ENCODE results near the gene HAVCR2. TPM values are rescaled to one million over a fixed set of nuclear protein-coding genes. Genes with fewer than 3 reads are reported as not detected.

Gene HAVCR2
- total and polyA plus RNA-seq, 10 of the 15 experiments (the other 5 are each of a cell fraction or from before 2014, with no cell fraction given) = 5.2 to 7.5 (median 6.9) TPM

DNA sequence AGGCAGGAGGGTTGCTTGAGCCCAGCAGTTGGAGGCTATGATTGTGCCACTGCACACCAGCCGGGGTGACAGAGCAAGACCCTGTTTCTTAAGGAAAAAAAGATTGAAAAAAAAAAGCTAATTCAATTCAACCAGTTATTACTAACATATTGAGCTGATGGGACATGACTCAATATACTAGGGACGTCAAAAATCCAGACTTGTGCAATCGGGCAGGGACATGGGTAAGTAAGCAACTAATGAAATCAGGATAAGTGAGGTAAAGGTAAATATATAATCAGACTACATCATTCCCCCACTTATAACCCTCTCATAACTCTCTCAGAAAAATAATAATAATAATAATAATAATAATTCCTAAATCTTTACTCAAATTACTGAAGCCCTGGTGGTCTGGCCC, 49.0 kb downstream of the HAVCR2 start:
- no peak for ATAC-seq
- H3K36me3 ChIP-seq (ENCODE audit: control insufficient read depth in 2 of 2, insufficient read depth in 2 of 2, low read length in 1 of 2) = no peaks in the 10 kb centered on the region
- no peak overlapping the region for H3K4me2 ChIP-seq (ENCODE audit: control insufficient read depth, insufficient read depth)
- no TSS peak for BruUV-seq (replicated peaks)
- no peaks in the 10 kb centered on the region for H3K79me2 ChIP-seq (ENCODE audit: control insufficient read depth, insufficient read depth, low read length)
- no peak for FAIRE-seq
- no peak for TF ChIP-seq HDAC6 (IDR thresholded peaks at IDR 0.05; ENCODE audit: unreplicated experiment)
- no peak for TF ChIP-seq JUNB (IDR thresholded peaks at IDR 0.05)
- TF ChIP-seq YY1 (IDR thresholded peaks at IDR 0.05; ENCODE audit: low read depth, low read length) = no peak
- no peak for TF ChIP-seq CHD1 (IDR thresholded peaks at IDR 0.05; ENCODE audit: low read depth, low read length)
- TF ChIP-seq, protein P1, sequence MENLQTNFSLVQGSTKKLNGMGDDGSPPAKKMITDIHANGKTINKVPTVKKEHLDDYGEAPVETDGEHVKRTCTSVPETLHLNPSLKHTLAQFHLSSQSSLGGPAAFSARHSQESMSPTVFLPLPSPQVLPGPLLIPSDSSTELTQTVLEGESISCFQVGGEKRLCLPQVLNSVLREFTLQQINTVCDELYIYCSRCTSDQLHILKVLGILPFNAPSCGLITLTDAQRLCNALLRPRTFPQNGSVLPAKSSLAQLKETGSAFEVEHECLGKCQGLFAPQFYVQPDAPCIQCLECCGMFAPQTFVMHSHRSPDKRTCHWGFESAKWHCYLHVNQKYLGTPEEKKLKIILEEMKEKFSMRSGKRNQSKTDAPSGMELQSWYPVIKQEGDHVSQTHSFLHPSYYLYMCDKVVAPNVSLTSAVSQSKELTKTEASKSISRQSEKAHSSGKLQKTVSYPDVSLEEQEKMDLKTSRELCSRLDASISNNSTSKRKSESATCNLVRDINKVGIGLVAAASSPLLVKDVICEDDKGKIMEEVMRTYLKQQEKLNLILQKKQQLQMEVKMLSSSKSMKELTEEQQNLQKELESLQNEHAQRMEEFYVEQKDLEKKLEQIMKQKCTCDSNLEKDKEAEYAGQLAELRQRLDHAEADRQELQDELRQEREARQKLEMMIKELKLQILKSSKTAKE (IDR thresholded peaks at IDR 0.05; ENCODE audit: low read depth, poor library complexity, severe bottlenecking) = no peak
- H3K27ac ChIP-seq (ENCODE audit: control insufficient read depth, insufficient read depth) = no peak overlapping the region
- no peak overlapping the region for H3K9ac ChIP-seq (ENCODE audit: control insufficient read depth, insufficient read depth, low read length)
- CTCF ChIA-PET = no interaction called here
- SMC1A ChIA-PET (ENCODE audit: uncharacterized antibody, unreplicated experiment) = interaction anchor here (0.8 kb wide), 1 partner anchor 13 kb away, joined by 4 read pairs; no protein-coding TSS in a partner anchor
- no peaks in the 10 kb centered on the region for H3K4me1 ChIP-seq (ENCODE audit: control insufficient read depth, insufficient read depth, low read length)
- no peak overlapping the region for H2AFZ ChIP-seq (ENCODE audit: control insufficient read depth, low read depth, low read length)
- RAD21 ChIA-PET (ENCODE audit: unreplicated experiment) = no interaction called here
- no peaks in the 10 kb centered on the region for H3K27me3 ChIP-seq (replicated peaks in 1 of 2; ENCODE audit: control insufficient read depth in 2 of 2, insufficient read depth in 2 of 2, low read length in 1 of 2)
- 41% methylated on average over 3 of the region's 3 CpGs for WGBS (ENCODE audit: insufficient coverage, insufficient replicate concordance, low lambda C conversion rate, missing lambda C conversion rate)
- POLR2A ChIA-PET = interaction anchor here (0.7 kb wide), 1 partner anchor 316 kb away, joined by 3 read pairs; no protein-coding TSS in a partner anchor
- intact Hi-C loops (cut with micrococcal nuclease; ENCODE audit: unreplicated experiment) (no loop called here), in situ Hi-C loops (cut with MboI) (no loop called here)
- H4K20me1 ChIP-seq (ENCODE audit: control insufficient read depth, insufficient read depth) = no peaks in the 10 kb centered on the region
- H3K9me3 ChIP-seq (replicated peaks; ENCODE audit: control insufficient read depth, insufficient read depth, low read length) = no peaks in the 10 kb centered on the region
- no peak for DNase-seq (ENCODE audit: low read depth, low spot score)
- H3K4me3 ChIP-seq = no peak overlapping the region

DNA sequence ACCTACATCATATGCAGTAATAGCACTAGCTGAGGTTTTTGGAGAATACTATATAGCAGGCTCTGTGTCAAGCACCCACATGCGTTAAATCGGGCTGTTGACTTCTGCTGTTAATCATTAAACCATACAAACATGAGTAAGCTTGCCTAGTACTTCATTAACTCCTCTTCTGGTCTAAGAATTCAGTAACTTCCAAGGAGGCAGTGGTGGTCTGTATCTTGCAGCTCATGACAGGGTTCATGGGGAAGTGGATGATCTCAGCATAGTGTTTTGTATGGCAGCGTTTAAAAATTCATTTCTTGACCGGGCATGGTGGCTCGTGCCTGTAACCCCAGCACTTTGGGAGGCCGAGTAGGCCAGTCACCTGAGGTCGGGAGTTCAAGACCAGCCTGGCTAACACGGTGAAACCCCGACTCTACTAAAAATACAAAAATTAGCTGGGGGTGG, 49.7 kb downstream of the HAVCR2 start, which contains the start of gene HAVCR1:
TSS of gene HAVCR1 (minus strand) at position 24 of the 447 bp plus-strand sequence. CDS start 1,173 bp downstream, outside the sequence.
- FAIRE-seq = no peak
- CTCF ChIA-PET = no interaction called here

More for the DNA sequence above, 49.7 kb downstream of the HAVCR2 start, which contains the start of gene HAVCR1:
- Histone ChIP-seq H3K9me3 (replicated peaks; ENCODE audit: control insufficient read depth, insufficient read depth, low read length) (no peaks in the 10 kb centered on the region), H3K4me3 (no peak within 1 kb of the TSS), H3K4me2 (ENCODE audit: control insufficient read depth, insufficient read depth) (no peak within 1 kb of the TSS), H3K27ac (ENCODE audit: control insufficient read depth, insufficient read depth) (no peak within 1 kb of the TSS), H2AFZ (ENCODE audit: control insufficient read depth, low read depth, low read length) (no peak within 1 kb of the TSS), H3K9ac (ENCODE audit: control insufficient read depth, insufficient read depth, low read length) (no peak within 1 kb of the TSS), H4K20me1 (ENCODE audit: control insufficient read depth, insufficient read depth) (no peaks in the 10 kb centered on the region), H3K4me1 (ENCODE audit: control insufficient read depth, insufficient read depth, low read length) (no peaks in the 10 kb centered on the region), H3K79me2 (ENCODE audit: control insufficient read depth, insufficient read depth, low read length) (no peaks in the 10 kb centered on the region), H3K27me3 (replicated peaks in 1 of 2; ENCODE audit: control insufficient read depth in 2 of 2, insufficient read depth in 2 of 2, low read length in 1 of 2) (no peaks in the 10 kb centered on the region), H3K36me3 (ENCODE audit: control insufficient read depth in 2 of 2, insufficient read depth in 2 of 2, low read length in 1 of 2) (no peaks in the 10 kb centered on the region)
- ChIA-PET SMC1A (ENCODE audit: uncharacterized antibody, unreplicated experiment) (interaction anchor here (0.7 kb wide), 1 partner anchor 41 kb away, joined by 3 read pairs; no protein-coding TSS in a partner anchor), RAD21 (ENCODE audit: unreplicated experiment) (no interaction called here), POLR2A (interaction anchor here (0.7 kb wide), 1 partner anchor 315 kb away, joined by 3 read pairs; no protein-coding TSS in a partner anchor)
- BruUV-seq (replicated peaks) = no TSS peak
- in situ Hi-C loops (cut with MboI) = no loop called here
- WGBS (ENCODE audit: insufficient coverage, insufficient replicate concordance, low lambda C conversion rate, missing lambda C conversion rate) = 47% methylated on average over 9 of the region's 9 CpGs
- TF ChIP-seq ZNF24 (IDR thresholded peaks at IDR 0.05) (0 out of 2 replicates have a peak, but pooled peaks have one; percentile 47), MXI1 (IDR thresholded peaks at IDR 0.05; ENCODE audit: low read depth, low read length) (no peak)
- intact Hi-C loops (cut with micrococcal nuclease; ENCODE audit: unreplicated experiment) = no loop called here
- ATAC-seq (peak; percentile 54), DNase-seq (ENCODE audit: low read depth, low spot score) (no peak)

All from GM12878 (cell line).